OCI-LY3 (cell line): ENCODE measurements around the gene CCR4.
"Not testable (repeated sequence)": the region's sequence is repeated elsewhere in the genome, so short reads cannot be mapped to it uniquely, and the experiment has no call there.

Source experiments
- H2AFZ ChIP-seq: fragments of 200-600, 300-600 bp; shearing (Covaris generic); 2 replicates; pipeline ENCODE4 v1.6.0; 2014; ENCODE audit warnings: antibody characterized with exemption, low read depth, low read length
- H3K27ac ChIP-seq: fragments of 200-600, 300-600 bp; sonication (generic); 2 replicates; pipeline ENCODE4 v1.5.1; 2014; ENCODE audit warnings: mild to moderate bottlenecking, low read length, moderate library complexity, mixed read lengths
- H3K27me3 ChIP-seq: fragments of 200-600, 300-600 bp; sonication (generic); 2 replicates; pipeline ENCODE4 v1.6.1; 2014; ENCODE audit warnings: low read depth, low read length, mixed read lengths
- H3K36me3 ChIP-seq: fragments of 200-600, 300-600 bp; sonication (generic); replicated peaks from 2 replicates; pipeline ENCODE3; 2014; ENCODE audit warnings: low read depth, low read length, mixed read lengths
- H3K4me1 ChIP-seq: fragments of 300-600, 200-600 bp; sonication (generic); 2 replicates; pipeline ENCODE4 v1.6.1; 2014; ENCODE audit warnings: low read length, mixed read lengths
- H3K4me2 ChIP-seq: fragments of 200-600, 300-600 bp; sonication (generic); 2 replicates; pipeline ENCODE4 v1.6.1; 2014; ENCODE audit warnings: low read length, mixed read lengths
- H3K4me3 ChIP-seq: fragments of 300-600, 200-600 bp; sonication (generic); 2 replicates; pipeline ENCODE4 v1.5.1; 2014; ENCODE audit warnings: antibody characterized with exemption, mild to moderate bottlenecking, low read length, moderate library complexity
- H3K79me2 ChIP-seq: fragments of 300-600, 200-600 bp; shearing (Covaris generic); 2 replicates; pipeline ENCODE4 v1.6.1; 2014; ENCODE audit warnings: mild to moderate bottlenecking, low read length, mixed read lengths
- H3K9ac ChIP-seq: fragments of 300-600, 200-600 bp; shearing (Covaris generic); 2 replicates; pipeline ENCODE4 v1.6.0; 2014; ENCODE audit warnings: mild to moderate bottlenecking, low read length, moderate library complexity
- H3K9me3 ChIP-seq: fragments of 200-600, 300-600 bp; shearing (Covaris generic); 2 replicates; pipeline ENCODE4 v1.6.1; 2014; ENCODE audit warnings: low read length, mixed read lengths; ENCODE audit not compliant: insufficient read depth
- H4K20me1 ChIP-seq: fragments of 200-600, 300-600 bp; sonication (generic); 2 replicates; pipeline ENCODE4 v1.6.1; 2016; ENCODE audit warnings: low read length, mixed read lengths; ENCODE audit not compliant: insufficient read depth
- EZH2phosphoT487 ChIP-seq: fragments of 200-600 bp; shearing (Covaris generic); IDR thresholded peaks from 2 replicates; pipeline ENCODE4 v1.6.1; 2018; ENCODE audit warnings: antibody characterized with exemption, mixed run types, low read depth
- TF ChIP-seq, protein P1 (sequence below): fragments of 200-600, 300-600 bp; sonication (generic); IDR thresholded peaks from 2 replicates; pipeline ENCODE4 v1.5.1; 2014; ENCODE audit warnings: antibody characterized with exemption, low read length, low read depth

CCR4 gene

DNA sequence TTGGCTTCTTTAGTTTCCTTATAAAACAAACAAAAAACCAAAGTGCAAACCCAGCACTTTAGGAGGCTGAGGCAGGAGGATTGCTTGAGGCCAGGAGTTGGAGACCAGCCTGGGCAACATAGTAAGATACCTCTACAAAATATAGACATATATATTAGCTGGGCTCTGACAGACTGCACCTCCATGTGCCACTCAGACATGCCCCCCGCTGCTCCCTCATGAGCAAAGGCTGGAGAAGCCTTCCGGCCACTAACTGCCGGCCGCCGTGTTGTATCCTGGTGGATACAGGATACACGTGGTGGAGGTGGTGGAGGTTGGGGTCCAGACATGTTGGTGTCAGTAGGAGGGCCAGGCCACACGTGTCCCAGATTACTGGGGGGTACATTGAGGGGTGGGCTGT, 29.4 kb upstream of the CCR4 start:
- TF ChIP-seq EZH2phosphoT487 = no peak
- TF ChIP-seq, protein P1, sequence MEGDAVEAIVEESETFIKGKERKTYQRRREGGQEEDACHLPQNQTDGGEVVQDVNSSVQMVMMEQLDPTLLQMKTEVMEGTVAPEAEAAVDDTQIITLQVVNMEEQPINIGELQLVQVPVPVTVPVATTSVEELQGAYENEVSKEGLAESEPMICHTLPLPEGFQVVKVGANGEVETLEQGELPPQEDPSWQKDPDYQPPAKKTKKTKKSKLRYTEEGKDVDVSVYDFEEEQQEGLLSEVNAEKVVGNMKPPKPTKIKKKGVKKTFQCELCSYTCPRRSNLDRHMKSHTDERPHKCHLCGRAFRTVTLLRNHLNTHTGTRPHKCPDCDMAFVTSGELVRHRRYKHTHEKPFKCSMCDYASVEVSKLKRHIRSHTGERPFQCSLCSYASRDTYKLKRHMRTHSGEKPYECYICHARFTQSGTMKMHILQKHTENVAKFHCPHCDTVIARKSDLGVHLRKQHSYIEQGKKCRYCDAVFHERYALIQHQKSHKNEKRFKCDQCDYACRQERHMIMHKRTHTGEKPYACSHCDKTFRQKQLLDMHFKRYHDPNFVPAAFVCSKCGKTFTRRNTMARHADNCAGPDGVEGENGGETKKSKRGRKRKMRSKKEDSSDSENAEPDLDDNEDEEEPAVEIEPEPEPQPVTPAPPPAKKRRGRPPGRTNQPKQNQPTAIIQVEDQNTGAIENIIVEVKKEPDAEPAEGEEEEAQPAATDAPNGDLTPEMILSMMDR = no peak
- Histone ChIP-seq H3K79me2 (no peaks in the 10 kb centered on the region), H3K27ac (no peak overlapping the region)

DNA sequence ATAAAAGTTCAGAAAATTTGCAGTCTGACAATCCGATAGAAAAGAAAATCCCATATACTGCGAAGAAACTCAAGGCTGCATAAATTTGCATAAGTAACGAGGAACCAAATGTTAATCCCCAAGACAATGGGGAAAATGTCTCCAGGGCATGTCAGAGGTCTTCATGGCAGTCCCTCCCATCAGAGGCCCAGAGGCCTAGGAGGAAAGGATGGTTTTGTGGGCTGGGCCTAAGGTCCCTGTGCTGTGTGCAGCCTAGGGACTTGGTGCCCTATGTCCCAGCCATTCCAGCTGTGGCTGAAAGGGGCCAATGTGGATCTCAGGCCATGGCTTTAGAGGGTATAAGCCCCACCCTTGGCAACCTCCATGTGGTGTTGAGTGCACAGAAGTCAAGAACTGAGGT, 21.3 kb upstream of the CCR4 start:
- Histone ChIP-seq H4K20me1 (no peaks in the 10 kb centered on the region), H3K36me3 (no peaks in the 10 kb centered on the region), H3K9me3 (no peaks in the 10 kb centered on the region), H3K27me3 (peaks cover 9% of the 10 kb centered on the region; the same call in 1 of the 2 replicates), H3K79me2 (no peaks in the 10 kb centered on the region), H3K4me1 (no peaks in the 10 kb centered on the region), H3K9ac (no peak overlapping the region), H2AFZ (no peak overlapping the region), H3K27ac (no peak overlapping the region), H3K4me2 (no peak overlapping the region), H3K4me3 (no peak overlapping the region)
- TF ChIP-seq, protein P1 = no peak
- no peak for TF ChIP-seq EZH2phosphoT487

More for the DNA sequence above, 29.4 kb upstream of the CCR4 start:
- H3K9ac ChIP-seq = no peak overlapping the region
- H3K4me2 ChIP-seq = no peak overlapping the region
- H3K27me3 ChIP-seq = peaks cover 13% of the 10 kb centered on the region; the same call in 1 of the 2 replicates
- H4K20me1 ChIP-seq = no peaks in the 10 kb centered on the region
- H3K4me1 ChIP-seq = no peaks in the 10 kb centered on the region
- H3K36me3 ChIP-seq = no peaks in the 10 kb centered on the region
- H3K9me3 ChIP-seq = peaks cover 7% of the 10 kb centered on the region; the same call in 1 of the 2 replicates
- H3K4me3 ChIP-seq = no peak overlapping the region
- no peak overlapping the region for H2AFZ ChIP-seq

DNA sequence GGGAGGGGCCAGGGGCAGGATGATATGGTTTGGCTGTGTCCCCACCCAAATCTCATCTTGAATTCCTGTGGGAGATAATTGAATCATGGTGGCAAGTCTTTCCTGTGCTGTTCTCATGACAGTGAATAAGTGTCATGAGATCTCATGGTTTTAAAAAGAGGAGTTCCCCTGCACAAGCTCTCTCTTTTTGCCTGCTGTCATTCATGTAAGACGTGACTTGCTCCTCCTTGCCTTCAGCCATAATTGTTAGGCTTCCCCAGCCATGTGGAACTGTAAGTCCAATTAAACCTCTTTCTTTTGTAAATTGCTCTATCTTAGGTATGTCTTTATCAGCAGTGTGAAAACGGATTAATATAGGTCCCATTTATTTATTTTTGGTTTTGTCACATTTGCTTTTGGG, 20.2 kb upstream of the CCR4 start:
- H3K4me1 ChIP-seq, H3K4me2 ChIP-seq, H3K27ac ChIP-seq, H3K9me3 ChIP-seq, H3K36me3 ChIP-seq, H4K20me1 ChIP-seq, H3K27me3 ChIP-seq, H3K9ac ChIP-seq, H3K4me3 ChIP-seq, H3K79me2 ChIP-seq, H2AFZ ChIP-seq: not testable (repeated sequence)

DNA sequence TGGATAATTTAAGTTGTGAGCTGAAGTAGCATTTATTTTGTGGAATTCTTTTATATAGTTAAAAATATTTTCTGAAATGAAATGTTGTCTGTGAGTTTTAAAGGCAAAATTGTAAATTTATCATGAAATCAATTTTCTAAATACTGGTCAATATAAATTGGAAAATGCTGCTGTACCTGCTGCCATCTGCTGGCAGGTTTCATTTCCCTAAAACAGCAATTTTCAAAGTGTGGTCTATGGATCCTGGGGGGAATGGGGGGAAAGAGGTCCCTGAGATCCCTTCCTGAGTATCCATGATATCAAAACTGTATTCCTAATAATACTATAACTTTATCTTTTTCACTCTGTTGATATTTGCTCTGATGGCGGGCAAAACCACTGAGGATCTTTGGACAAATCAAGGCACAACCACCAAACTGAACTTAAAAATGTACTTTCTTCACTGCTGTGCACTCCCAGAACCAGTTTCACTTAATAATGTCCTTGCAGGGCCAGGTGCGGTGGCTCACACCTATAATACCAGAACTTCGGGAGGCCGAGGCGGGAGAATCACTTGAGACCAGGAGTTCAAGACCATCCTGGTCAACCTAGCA, 17.2 kb upstream of the CCR4 start:
- Histone ChIP-seq H3K4me2 (no peak overlapping the region), H3K4me3 (no peak overlapping the region), H3K79me2 (no peaks in the 10 kb centered on the region), H3K9ac (no peak overlapping the region), H3K27ac (no peak overlapping the region), H3K27me3 (peaks cover 6% of the 10 kb centered on the region), H3K4me1 (no peaks in the 10 kb centered on the region), H2AFZ (no peak overlapping the region), H4K20me1 (no peaks in the 10 kb centered on the region), H3K9me3 (no peaks in the 10 kb centered on the region), H3K36me3 (no peaks in the 10 kb centered on the region)
- TF ChIP-seq, protein P1 = peak; percentile 88
- no peak for TF ChIP-seq EZH2phosphoT487

DNA sequence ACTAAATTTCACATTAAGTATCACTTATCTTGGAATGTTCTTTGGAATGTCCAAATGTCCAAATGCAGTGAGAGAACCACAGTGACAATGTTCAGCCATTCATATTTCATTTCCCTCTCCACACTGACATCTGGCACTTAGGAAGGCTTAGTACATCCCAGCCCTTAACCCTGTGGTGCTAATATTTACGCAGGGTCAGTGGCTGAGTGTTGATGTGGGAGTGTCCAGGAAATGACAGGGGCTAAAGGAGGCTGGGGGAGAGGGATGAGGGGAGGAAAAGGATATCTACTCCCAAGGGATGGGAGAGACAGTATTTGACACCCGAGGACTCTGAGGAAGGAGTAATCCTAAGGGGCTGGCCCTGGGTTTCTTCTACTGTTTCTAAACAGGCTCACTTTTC, 14.1 kb upstream of the CCR4 start:
- no peak for TF ChIP-seq EZH2phosphoT487
- TF ChIP-seq, protein P1 = no peak
- Histone ChIP-seq H3K27me3 (peaks cover 6% of the 10 kb centered on the region), H3K4me1 (no peaks in the 10 kb centered on the region), H3K4me3 (no peak overlapping the region), H2AFZ (no peak overlapping the region), H3K27ac (no peak overlapping the region), H3K9me3 (no peaks in the 10 kb centered on the region), H3K79me2 (no peaks in the 10 kb centered on the region), H3K36me3 (no peaks in the 10 kb centered on the region), H3K9ac (no peak overlapping the region), H4K20me1 (no peaks in the 10 kb centered on the region), H3K4me2 (no peak overlapping the region)

DNA sequence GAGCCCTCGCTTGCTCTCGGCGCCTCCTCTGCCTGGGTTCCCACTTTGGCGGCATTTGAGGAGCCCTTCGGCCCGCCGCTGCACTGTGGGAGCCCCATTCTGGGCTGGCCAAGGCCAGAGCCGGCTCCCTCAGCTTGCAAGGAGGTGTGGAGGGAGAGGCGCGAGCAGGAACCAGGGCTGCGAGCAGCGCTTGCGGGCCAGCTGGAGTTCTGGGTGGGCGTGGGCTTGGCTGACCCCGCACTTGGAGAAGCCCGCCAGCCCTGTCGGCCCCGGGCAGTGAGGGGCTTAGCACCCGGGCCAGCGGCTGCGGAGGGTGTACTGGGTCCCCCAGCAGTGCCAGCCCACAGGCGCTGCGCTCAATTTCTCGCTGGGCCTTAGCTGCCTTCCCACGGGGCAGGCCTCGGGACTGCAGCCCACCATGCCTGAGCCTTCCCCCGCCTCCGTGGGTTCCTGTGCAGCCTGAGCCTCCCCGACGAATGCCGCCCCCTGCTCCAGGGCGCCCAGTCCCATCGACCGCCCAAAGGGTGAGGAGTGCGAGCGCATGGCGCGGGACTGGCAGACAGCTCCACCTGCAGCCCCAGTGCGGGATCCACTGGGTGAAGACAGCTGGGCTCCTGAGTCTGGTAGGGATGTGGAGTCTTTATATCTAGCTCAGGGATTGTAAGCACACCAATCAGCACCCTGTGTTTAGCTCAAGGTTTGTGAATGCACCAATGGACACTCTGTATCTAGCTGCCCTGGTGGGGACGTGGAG, 11.7 kb upstream of the CCR4 start:
- H3K9me3 ChIP-seq, H2AFZ ChIP-seq: not testable (repeated sequence)

More for the DNA sequence above, 11.7 kb upstream of the CCR4 start:
- not testable (repeated sequence) for H3K79me2 ChIP-seq, H3K4me3 ChIP-seq, H3K27ac ChIP-seq, H3K27me3 ChIP-seq, H3K36me3 ChIP-seq, H3K4me1 ChIP-seq, H3K4me2 ChIP-seq, H4K20me1 ChIP-seq, H3K9ac ChIP-seq
